ENCODE results near the gene LGALS16.

- TF ChIP-seq, protein P1, sequence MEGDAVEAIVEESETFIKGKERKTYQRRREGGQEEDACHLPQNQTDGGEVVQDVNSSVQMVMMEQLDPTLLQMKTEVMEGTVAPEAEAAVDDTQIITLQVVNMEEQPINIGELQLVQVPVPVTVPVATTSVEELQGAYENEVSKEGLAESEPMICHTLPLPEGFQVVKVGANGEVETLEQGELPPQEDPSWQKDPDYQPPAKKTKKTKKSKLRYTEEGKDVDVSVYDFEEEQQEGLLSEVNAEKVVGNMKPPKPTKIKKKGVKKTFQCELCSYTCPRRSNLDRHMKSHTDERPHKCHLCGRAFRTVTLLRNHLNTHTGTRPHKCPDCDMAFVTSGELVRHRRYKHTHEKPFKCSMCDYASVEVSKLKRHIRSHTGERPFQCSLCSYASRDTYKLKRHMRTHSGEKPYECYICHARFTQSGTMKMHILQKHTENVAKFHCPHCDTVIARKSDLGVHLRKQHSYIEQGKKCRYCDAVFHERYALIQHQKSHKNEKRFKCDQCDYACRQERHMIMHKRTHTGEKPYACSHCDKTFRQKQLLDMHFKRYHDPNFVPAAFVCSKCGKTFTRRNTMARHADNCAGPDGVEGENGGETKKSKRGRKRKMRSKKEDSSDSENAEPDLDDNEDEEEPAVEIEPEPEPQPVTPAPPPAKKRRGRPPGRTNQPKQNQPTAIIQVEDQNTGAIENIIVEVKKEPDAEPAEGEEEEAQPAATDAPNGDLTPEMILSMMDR (IDR thresholded peaks at IDR 0.05): no peak
- no peak for TF ChIP-seq POLR2A (IDR thresholded peaks at IDR 0.05)
These were observed 48.2 kb upstream of the LGALS16 start for GRCh38 chr19:39607561-39607960.

Measured in esophagus squamous epithelium (tissue), 4 donors.